Memory B cell (primary cell): ENCODE results near the gene NAB1.

Experiments used
- ATAC-seq: fragments of 150-1000 bp; cut with Tn5 transposase; 2 replicates; pipeline ENCODE4 v1.10.0; 2021; ENCODE audit warnings: low read depth, mild to moderate bottlenecking, moderate library complexity
- DNase-seq, 2 donors: peaks; one replicate each; pipeline ENCODE4 v3.0.0; 2022; ENCODE audit warnings: low spot score in 2 of 2
- H3K27ac Mint-ChIP-seq: one replicate; pipeline ENCODE4 v1.8.0; 2022; ENCODE audit warnings: mild to moderate bottlenecking, moderate library complexity, mixed read lengths
- H3K27me3 Mint-ChIP-seq: one replicate; pipeline ENCODE4 v1.8.0; 2022; ENCODE audit warnings: mixed read lengths
- H3K36me3 Mint-ChIP-seq: one replicate; pipeline ENCODE4 v1.8.0; 2022; ENCODE audit warnings: mild to moderate bottlenecking, mixed read lengths
- H3K4me1 Mint-ChIP-seq: one replicate; pipeline ENCODE4 v1.8.0; 2022; ENCODE audit warnings: mixed read lengths
- H3K4me3 Mint-ChIP-seq: one replicate; pipeline ENCODE4 v1.8.0; 2022; ENCODE audit warnings: mild to moderate bottlenecking, moderate library complexity, mixed read lengths
- H3K9me3 Mint-ChIP-seq: one replicate; pipeline ENCODE4 v1.8.0; 2022; ENCODE audit warnings: mixed read lengths

The NAB1 gene

DNA sequence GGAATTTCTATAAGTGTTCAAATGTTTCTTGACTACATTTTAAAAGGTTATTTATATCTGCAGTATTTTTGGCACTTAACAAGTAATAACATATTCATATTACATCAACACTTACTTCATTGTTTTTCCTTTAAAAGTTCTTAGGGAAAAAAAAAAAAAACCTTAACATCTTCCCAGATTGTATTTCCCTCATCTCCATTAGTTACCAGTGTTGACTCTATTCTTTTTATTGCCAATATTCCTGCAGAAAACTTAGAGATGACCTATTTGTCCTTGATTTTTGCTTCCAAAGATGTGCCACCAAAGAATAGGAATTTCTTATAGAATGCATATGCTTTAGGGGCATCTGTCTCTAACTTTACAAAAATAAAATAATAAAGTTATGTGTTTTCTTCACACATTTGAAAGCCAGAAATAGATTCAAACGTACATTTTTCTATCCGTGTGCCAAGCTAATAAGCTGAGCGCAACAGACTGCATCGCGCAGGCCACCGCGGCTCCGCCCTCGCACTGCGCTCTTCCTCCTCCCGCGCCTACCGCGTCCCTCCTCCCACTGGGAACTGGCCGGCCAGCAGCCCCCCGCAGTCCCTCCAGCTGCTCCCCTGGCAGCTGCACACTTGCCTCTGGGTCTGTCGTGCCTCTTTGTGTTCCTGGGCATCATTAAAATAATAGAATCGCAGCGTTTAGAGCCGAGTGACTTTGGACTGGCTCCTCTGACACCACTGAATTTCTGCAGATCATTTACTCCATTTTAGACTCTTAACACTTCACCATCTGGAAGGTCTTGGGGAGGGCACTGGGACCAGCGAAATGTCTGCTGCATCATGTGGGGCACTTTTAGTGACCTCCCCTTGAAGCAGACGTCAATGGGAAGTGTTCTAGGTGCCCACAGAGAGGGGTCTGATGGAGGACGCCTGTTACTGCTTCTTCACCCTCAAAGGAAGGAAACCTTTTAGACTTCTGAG, 21.2 kb upstream of the NAB1 start:
- peaks cover 4% of the 10 kb centered on the region for H3K27me3 Mint-ChIP-seq
- peaks cover 1% of the 10 kb centered on the region for H3K36me3 Mint-ChIP-seq
- peak overlapping the region; percentile 43 for H3K27ac Mint-ChIP-seq
- peak; percentile 73 for ATAC-seq
- H3K4me3 Mint-ChIP-seq, result peak overlapping the region; percentile 87
- no peak for DNase-seq
- peaks cover 6% of the 10 kb centered on the region for H3K4me1 Mint-ChIP-seq
- H3K9me3 Mint-ChIP-seq, result peaks cover 3% of the 10 kb centered on the region

DNA sequence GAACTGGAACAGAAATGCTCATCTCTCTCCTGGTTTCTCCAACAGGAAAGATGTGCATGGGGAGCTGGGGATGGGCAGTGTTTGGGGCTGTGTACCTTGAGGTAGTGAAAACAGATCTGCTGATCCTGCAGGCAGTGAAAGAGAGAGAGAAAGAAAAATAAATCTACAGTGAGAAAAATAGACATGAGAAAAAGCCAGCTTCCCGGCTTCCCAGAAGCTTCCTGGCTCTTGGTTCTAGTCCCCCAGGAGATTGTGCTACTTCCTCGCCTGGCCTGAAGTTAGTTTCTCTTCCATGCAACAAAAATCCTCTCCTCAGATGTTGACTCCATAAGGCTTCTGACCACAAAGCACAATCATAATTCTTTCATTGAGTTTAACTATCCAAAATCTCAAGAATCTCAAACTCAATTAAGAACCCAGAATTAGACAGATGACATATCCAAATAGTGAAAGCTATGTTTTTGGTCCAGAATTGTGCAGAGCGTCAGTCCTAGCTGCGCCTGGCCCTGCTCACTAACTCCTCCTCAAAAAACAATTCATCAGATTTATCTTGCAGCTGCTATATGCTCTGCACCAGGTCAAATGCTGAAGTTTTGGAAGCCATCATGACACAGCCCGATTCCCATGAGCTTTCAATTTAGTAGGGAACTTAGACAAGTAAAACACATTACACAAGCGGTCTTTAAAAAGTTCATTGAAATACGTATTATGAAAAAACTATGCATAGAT, 20.1 kb upstream of the NAB1 start:
- no peak for ATAC-seq
- peaks cover 3% of the 10 kb centered on the region for H3K9me3 Mint-ChIP-seq
- no peak overlapping the region for H3K27ac Mint-ChIP-seq
- no peak overlapping the region for H3K4me3 Mint-ChIP-seq
- peaks cover 1% of the 10 kb centered on the region for H3K36me3 Mint-ChIP-seq
- DNase-seq, result no peak
- H3K27me3 Mint-ChIP-seq, result peaks cover 4% of the 10 kb centered on the region
- H3K4me1 Mint-ChIP-seq, result peaks cover 6% of the 10 kb centered on the region

DNA sequence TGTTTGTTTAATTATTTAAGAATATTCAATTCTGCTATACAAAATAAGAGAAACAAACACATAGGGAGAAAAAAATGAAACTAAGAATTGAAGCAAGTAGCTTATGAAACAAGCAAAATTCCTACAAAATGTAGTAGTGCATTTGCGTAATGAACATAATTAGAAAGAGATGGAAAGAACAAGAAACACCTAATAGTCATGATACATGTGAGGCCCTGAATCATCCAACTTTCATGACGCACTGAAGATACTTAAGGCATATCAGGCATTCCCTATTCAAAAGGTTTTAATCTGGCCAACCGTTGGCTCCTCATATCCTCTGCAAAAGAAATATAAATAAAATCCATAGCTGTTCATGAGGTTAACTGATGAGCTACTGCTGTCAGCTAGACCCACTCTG, 14.5 kb upstream of the NAB1 start:
- Mint-ChIP-seq H3K9me3 (no peaks in the 10 kb centered on the region), H3K4me1 (peaks cover 11% of the 10 kb centered on the region), H3K36me3 (no peaks in the 10 kb centered on the region), H3K27ac (no peak overlapping the region), H3K27me3 (no peaks in the 10 kb centered on the region), H3K4me3 (no peak overlapping the region)
- no peak for DNase-seq
- ATAC-seq, result no peak

DNA sequence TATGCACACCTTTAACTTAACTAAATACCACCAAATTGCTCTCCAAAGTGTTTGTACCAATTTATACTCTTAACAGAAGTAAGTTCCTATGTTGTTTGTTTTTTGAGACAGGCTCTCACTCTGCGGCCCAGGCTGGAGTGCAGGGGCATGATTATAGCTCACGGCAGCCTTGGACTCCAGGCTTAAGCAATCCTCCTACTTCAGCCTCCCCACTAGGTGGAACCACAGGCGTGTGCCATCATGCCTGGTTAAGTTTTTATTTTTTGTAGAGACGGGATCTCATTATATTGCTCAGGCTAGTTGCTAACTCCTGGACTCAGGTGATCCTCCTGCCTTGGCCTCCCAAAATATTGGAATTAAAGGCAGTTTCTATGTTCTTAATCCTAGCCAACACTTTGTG, 13.1 kb upstream of the NAB1 start:
- no peak for DNase-seq
- no peaks in the 10 kb centered on the region for H3K9me3 Mint-ChIP-seq
- no peak overlapping the region for H3K27ac Mint-ChIP-seq
- H3K4me1 Mint-ChIP-seq, result peaks cover 11% of the 10 kb centered on the region
- H3K4me3 Mint-ChIP-seq, result no peak overlapping the region
- no peak for ATAC-seq
- no peaks in the 10 kb centered on the region for H3K27me3 Mint-ChIP-seq
- H3K36me3 Mint-ChIP-seq, result no peaks in the 10 kb centered on the region

DNA sequence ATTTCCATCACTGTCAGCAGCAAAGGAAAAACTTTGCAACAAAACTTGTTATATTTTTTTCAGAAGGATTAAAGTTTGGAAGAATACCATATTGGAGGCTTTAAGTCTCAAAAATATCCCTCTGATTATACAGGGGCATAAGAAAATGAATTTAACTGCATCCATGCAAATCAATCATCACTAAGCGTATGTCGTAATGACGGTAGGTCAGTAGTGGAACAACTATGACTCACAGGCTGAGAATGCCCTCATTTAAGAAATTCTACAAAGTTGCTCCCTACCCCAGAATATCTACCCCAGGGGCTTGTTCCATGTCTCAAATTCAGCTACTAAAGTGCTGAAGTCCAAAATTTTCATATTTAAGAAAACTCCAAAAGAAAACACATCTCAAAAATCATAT, 12.5 kb upstream of the NAB1 start:
- ATAC-seq (no peak), DNase-seq (no peak)
- H3K27ac Mint-ChIP-seq, result no peak overlapping the region
- peaks cover 11% of the 10 kb centered on the region for H3K4me1 Mint-ChIP-seq
- no peaks in the 10 kb centered on the region for H3K9me3 Mint-ChIP-seq
- H3K36me3 Mint-ChIP-seq, result no peaks in the 10 kb centered on the region
- H3K27me3 Mint-ChIP-seq, result no peaks in the 10 kb centered on the region
- H3K4me3 Mint-ChIP-seq, result no peak overlapping the region

DNA sequence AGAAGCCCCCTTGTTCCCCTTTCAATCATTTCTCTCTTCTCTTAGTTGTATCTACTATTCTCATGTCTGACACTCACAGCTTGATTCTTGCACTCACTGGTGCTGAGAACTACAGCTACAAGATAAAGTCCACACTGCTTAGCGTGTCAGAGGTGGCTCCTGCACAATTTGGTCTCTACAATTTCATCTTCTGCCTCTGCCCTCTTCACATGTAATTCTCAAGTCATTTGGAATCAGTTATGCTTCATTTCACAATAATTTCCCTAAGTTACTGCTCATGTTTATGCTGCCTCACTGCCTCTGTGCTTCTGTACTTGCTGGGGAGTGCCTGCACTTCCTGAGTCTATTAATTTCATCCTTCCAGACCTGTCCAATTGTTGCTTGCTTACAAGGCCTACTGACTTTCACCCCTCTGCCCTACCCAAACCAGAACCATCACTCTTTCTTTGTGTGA, 11.6 kb upstream of the NAB1 start:
- Mint-ChIP-seq H3K27ac (peak overlapping the region; percentile 77), H3K4me3 (no peak overlapping the region), H3K36me3 (no peaks in the 10 kb centered on the region), H3K27me3 (no peaks in the 10 kb centered on the region), H3K4me1 (peaks cover 11% of the 10 kb centered on the region), H3K9me3 (no peaks in the 10 kb centered on the region)
- ATAC-seq (no peak), DNase-seq (no peak)

DNA sequence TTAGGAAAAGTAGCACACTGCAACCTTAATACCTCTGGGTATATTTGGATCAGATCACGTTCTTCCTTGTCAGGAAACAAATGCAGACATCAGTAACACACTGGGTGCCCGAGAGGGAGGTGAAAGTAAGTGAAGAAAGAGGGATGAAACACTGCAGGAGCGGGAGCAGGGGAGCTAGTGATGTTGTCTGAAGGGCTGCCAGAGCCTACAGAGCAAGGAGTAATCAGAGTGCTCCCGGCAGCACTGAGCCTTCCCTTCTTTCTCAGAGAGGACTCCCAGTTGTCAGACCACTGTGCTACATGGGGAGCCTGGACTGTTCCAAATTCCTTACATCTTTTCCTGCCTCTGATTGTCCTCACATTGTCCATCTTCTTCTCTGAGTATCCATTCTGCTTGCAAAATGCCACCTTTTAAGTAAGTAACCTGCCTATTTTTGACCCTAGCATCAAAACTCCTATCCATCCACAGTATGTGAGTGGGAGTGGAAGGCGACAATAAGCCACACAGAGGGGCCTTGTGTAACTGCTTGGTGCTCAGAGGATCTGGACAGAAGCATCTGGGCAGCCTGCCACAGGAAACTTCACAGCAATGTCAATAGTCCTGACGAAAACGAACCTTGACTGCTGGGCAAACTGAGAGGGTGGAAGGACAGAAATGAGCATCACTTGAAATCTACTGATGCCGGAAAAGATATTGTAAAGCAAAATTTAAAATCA, 10.8 kb upstream of the NAB1 start:
- ATAC-seq, result no peak
- Mint-ChIP-seq H3K27ac (peak overlapping the region; percentile 77), H3K4me3 (no peak overlapping the region), H3K9me3 (no peaks in the 10 kb centered on the region), H3K27me3 (no peaks in the 10 kb centered on the region), H3K4me1 (peaks cover 11% of the 10 kb centered on the region), H3K36me3 (no peaks in the 10 kb centered on the region)
- no peak for DNase-seq

DNA sequence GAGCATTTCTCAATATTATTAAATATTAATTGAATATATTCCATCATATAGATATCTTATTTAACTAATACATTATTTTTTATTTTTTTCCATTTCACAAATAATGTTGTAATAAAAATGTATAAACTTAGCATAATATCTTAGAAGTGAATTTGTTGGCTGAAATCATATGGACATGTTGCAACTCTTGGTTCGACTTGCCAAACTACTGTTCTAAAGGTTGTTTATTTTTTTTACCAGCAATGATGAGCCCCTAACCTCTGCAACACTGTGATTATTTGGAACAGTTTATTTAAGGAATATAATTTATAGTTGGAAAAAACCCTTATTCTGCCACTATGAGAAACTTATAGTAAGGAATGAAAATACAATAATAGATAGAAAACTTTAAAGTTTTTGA, 8.8 kb upstream of the NAB1 start:
- Mint-ChIP-seq H3K4me1 (peaks cover 11% of the 10 kb centered on the region), H3K9me3 (no peaks in the 10 kb centered on the region), H3K36me3 (no peaks in the 10 kb centered on the region), H3K27me3 (no peaks in the 10 kb centered on the region), H3K4me3 (no peak overlapping the region), H3K27ac (no peak overlapping the region)
- ATAC-seq (no peak), DNase-seq (no peak)

DNA sequence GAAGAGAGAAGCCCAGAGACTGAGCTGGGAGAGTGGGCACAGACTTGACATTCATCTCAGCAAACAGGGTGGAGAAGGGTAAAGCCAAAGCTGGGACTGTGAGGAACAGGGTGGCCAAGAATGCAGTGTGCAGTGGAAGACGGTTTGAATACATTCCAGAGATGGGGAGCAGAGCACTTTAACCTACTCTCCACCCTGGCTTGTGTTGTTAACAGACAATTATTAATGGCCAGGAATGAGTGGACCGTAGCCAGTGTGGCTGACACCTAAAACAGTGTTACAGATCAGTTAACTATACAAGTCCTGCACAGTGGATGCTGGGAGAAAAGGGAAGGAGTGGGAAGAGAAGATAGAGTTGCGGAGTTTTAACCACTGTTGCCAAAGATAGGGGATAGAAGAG, 7.4 kb upstream of the NAB1 start:
- Mint-ChIP-seq H3K4me1 (peaks cover 14% of the 10 kb centered on the region), H3K27me3 (no peaks in the 10 kb centered on the region), H3K9me3 (no peaks in the 10 kb centered on the region), H3K4me3 (no peak overlapping the region), H3K36me3 (no peaks in the 10 kb centered on the region), H3K27ac (no peak overlapping the region)
- ATAC-seq (no peak), DNase-seq (no peak)

DNA sequence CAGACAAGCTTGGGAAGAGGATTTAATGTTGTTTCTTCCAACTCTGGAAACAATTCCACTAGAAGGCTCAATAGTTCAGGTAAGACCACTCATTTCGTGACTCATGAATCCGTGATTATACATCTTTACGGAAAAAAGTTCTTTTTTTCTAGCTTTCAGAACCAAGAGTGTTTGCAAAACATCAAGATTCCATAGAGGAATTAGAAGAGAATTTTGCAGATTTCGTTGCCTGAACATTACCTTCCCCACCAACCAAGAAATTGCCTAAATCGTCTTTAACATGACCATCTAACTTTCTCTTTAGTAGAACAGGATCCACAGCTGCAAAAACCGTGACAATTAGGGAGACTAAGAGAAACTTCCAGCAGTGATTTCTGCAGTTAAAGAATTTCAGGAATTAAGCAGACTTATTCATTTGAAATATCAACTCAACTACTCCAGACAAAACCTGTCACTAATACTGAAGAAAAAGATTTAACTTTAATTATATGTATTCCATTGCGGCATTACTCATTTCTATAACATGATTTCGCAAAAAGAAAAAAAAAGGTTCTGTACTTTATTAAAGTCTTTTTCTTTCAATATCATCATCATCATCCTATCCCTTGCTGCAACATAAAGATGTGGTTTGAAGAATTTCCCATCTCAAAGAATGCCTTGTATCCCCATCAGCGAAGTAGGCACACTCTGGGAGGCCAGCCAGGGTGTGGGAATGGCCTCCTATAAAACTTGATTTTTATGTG, 1.9 kb upstream of the NAB1 start:
- Mint-ChIP-seq H3K36me3 (no peaks in the 10 kb centered on the region), H3K4me1 (peaks cover 11% of the 10 kb centered on the region), H3K4me3 (peak overlapping the region; percentile 27), H3K27me3 (no peaks in the 10 kb centered on the region), H3K27ac (peak overlapping the region; percentile 49), H3K9me3 (no peaks in the 10 kb centered on the region)
- DNase-seq, result no peak
- ATAC-seq, result no peak

DNA sequence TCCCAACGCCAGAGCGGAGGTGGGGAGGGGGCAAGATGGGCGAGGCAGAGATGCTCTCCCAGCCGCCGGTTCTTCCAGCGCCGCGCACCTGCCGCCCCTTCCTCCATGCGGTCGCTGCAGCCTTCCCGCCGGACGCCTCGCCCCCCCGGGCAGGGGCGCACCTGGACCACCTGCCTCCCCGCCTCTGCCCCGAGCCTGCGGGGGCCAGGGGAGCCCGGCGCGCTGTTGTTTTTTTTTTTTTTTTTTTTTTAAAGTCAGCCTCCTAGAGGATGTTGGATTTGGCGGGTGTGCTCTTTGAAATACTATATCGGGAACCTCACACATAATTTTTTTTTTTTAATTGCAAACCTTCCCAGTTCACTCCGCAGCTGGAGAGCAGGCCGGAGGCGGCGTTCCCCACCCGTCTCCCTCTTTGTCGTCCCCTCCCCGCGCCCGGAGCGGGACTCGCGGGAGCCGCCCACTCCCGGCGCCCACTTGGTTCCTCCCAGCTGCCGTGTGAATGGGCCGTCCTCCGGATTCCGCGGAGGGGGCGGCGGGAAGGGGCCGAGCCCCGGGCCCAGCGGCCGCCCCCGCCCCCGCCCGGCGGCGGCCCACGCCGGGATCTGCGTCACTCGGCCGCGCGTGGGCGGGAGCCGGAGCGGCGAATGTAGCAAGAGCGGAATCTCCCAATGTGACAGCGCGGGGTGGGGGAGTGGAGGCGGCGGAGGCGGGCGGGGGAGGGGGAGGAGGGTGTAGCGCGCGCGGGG, 421 bp upstream of the NAB1 start:
- peak; percentile 78 for ATAC-seq

DNA sequence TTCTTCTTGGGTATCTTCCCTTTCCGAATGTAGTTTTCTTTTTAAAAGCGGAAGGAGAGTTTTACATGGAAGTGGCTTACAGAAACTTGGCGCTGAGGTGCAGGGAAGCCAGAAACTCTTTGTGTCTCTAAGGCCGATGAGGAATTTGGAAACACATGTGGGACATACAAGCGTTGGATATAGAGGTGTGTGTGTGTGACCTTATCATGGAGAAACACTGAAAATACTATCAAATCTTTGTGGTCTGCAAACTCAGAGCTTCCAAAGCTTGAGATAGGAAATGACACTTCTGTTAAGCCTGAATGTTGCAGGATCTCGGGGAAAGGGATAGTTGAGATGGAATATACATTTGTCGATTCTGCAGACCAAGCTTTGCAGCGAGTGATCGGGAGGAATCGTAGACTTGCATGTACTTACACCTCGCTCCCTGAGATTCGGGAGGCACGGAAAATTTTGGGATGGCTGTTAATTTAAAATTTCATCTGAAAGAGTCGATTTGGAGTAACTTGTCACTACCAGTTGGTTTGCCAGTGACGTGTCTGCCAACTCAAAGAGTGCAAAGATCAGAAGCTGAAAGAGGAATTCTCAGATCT, 1.0 kb downstream of the NAB1 start:
- DNase-seq (no peak), ATAC-seq (no peak)
- H3K4me1 Mint-ChIP-seq, result peaks cover 11% of the 10 kb centered on the region
- H3K36me3 Mint-ChIP-seq, result no peaks in the 10 kb centered on the region
- H3K27me3 Mint-ChIP-seq, result no peaks in the 10 kb centered on the region
- no peaks in the 10 kb centered on the region for H3K9me3 Mint-ChIP-seq
- H3K4me3 Mint-ChIP-seq, result peak overlapping the region; percentile 94
- peak overlapping the region; percentile 89 for H3K27ac Mint-ChIP-seq

More for the DNA sequence above, 421 bp upstream of the NAB1 start:
- H3K9me3 Mint-ChIP-seq, result no peaks in the 10 kb centered on the region
- peak overlapping the region; percentile 85 for H3K4me3 Mint-ChIP-seq
- H3K4me1 Mint-ChIP-seq, result peaks cover 11% of the 10 kb centered on the region
- peak overlapping the region; percentile 88 for H3K27ac Mint-ChIP-seq
- H3K36me3 Mint-ChIP-seq, result no peaks in the 10 kb centered on the region
- DNase-seq, result peak; percentile 82 to 83
- no peaks in the 10 kb centered on the region for H3K27me3 Mint-ChIP-seq

DNA sequence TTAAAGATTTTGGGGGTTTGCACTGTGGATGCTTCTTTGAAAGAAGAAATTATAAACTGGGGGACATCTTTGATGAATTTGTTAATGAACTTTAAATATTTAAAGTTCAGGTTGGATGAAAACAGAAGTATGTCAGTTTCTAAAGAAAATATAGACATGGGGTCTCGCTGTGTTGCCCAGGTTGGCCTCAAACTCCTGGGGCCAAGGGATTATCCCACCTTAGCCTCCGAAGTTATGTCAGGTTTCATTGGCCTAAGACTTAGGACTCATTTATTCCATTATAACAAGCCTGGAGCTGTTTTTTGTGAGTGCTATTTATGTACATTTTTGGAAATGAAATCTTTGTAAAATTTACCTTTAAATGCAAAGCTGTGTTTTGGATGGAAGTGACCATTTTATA, 2.5 kb downstream of the NAB1 start:
- no peak for DNase-seq
- Mint-ChIP-seq H3K4me1 (peaks cover 9% of the 10 kb centered on the region), H3K9me3 (no peaks in the 10 kb centered on the region), H3K27me3 (no peaks in the 10 kb centered on the region), H3K36me3 (no peaks in the 10 kb centered on the region), H3K27ac (no peak overlapping the region), H3K4me3 (no peak overlapping the region)
- no peak for ATAC-seq
